HS-27A (cell line): ENCODE data around the gene SEPHS1.
"Not testable (repeated sequence)": the region's sequence is repeated elsewhere in the genome, so short reads cannot be mapped to it uniquely, and the experiment has no call there.

Experiments
- DNase-seq: peaks from one replicate; pipeline ENCODE4 v3.0.0-alpha.2; 2012; ENCODE audit warnings: low read depth, missing footprints

SEPHS1 gene

DNA sequence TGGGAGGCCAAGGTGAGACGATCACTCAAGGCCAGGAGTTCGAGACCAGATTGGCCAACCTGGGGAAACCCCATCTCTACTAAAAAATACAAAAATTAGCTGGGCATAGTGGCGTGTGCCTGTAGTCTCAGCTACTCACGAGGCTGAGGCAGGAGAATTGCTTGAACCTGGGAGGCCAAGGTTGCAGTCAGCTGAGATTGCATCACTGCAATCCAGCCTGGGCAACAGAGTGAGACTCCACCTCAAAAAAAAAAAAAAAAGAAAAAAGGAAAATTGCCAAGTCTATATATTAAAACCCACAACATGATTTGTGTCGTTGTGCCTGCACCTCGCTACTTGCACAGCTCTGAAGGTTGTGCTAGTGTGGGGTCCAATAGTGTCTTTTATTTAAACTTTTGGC is 65.7 kb downstream of the SEPHS1 start:
- DNase-seq = not testable (repeated sequence)

DNA sequence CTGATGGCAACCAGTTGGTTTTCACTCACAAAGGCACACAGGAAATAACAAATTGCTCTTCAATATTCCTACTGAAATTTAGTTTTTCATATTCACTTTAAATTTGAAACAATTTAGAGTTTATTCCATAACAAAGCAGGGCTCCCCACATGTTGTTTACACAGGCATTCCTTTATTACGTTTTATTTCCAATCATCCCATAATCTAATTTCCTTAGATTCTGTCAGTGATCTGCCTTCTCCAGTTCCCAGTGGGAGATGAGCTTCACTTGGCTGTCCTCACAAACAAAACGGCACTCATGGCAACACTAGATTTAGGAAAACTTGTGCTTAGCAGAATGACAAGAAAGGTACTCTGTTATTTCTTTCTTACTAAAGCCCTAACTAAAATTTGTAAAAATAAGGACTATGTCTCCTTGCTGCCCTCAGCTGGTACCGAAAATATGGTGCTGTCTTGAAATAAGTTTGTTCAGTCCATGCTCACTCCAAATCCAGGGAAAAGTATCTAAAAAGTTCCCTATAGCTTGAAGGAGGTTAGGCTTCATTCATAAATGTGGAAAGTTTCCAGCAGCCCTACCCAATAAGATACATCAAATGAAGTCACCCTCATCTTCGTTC is 71.2 kb downstream of the SEPHS1 start:
- no peak for DNase-seq

DNA sequence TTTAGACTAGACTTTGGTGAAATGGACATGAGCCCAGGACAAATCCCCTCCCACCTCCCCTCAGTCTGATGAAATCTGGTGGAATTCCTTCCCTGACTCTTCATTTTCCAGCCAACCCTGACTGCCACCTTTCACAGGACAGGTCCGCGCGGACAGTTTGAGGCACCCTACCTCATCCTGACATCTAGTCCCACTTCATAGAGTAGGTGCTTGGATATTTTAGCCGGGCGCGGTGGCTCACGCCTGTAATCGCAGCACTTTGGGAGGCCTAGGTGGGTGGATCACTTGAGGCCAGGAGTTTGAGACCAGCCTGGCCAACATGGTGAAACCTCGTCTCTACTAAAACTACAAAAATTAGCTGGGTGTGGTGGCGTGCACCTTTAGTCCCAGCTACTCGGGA is 71.9 kb downstream of the SEPHS1 start:
- not testable (repeated sequence) for DNase-seq

DNA sequence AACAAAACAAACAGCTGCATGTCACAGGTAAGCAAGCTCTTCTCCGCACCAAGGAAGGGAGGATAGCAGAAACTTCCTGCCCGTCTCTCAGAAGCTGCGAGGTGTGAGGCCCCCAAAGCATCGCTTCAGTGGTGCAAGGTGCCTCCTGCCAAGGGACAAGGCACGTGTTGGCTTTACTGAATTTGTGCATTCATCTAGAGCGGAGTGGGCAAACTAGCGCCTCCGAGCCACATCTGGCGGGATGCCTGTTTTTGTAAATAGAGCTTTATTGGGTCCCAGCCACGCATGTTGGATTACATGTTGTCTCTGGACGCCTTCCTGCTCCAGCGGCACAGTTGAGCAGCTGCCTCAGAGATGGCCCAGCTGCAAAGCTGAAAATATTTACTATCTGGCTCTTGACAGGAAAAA is 75.9 kb downstream of the SEPHS1 start:
- DNase-seq = no peak

DNA sequence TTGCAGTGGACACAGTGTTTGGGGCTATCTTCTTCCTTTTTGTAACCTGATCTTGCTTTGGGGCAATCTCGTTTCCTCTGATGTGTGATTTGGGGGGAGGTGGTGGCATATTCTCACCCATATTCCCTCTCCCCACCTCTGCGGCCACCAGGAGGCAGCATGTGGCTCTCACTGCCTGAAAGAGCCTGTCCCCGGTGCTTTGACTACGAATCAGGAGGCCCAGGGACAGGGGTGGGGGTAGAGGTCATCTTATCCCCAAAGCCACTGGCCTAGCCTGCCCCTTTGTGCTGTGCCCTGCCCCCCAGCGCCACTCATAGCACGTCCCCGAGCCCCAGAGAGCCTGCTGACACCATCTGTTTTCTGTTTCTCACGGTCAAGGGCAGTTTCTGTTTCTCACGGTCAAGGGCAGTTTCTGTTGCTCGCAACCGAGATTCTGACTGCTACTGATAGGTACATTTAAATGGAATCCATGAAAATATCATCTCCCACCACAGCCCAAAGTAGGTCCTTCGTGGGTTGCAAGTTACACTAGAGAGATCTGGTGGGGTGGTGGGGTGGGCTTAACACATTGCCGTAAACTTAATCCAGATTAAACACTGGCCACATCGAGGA is 76.4 kb downstream of the SEPHS1 start:
- DNase-seq = no peak

DNA sequence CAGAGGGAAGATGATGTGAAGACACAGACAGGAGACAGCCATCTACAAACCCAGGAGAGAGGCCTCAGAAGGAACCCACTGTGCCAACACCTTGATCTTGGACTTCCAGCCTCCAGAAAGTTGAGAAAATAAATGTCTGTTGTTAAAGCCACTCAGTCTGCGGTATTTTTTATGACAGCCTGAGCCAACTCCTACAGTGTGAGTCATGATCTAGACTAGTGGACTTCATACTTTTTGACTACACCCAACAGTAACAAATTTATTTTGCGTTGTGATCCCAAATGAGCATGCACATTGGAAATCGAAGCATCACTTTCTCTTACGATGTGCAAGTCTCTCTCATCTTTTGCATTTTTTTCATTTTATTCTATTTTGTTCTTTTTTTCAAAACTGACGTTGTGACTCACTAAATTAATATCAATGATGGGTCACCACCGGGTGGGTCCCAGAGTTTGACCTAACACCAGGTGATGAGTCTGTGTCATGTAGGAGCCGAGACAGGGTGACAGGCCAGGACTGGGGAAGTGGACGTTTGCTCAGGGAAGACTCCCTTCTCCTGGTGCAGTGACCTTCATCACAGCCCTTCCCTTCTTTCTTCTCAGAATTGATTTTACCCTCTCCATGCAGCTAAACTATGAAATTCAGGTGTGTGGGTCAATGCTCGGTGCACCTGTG is 77.1 kb downstream of the SEPHS1 start:
- no peak for DNase-seq

DNA sequence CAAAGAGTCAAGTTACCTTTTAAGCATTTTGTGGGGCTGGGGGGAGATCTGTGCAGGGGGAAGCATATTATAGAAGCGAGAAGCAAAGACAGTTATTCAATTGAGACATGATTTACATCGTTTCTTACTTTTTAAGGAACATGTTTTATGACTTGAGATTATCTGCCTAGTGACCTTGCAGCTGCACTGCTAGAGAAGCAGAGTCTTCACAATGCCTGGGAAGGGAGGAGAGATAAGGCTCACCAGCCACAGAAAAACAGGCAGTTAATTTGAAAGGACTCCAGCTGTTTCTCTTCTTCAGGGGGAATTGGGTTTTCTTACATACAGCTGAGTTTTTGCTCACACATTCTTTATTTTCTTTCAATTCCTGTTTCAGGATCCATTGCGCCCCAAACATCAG is 79.3 kb downstream of the SEPHS1 start:
- DNase-seq = no peak

DNA sequence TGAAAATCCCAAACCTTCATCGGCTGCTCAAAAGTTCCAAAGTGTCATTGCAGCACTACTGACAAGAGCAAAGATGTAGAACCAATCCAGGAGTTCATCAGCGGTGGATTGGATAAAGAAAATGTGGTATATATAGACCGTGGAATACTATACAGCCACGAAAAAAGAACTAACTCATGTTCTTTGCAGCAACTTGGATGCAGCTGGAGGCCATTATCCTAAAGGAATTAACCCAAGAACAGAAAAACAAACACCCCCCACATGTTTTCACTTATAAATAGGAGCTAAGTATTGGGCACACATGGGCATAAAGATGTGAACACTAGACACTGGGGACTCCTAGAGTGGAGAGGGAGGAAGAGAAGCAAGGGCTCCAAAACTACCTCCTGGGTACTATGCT is 79.8 kb downstream of the SEPHS1 start:
- no peak for DNase-seq
